Endothelial cell of umbilical vein (primary cell): Measurements from ENCODE around the gene TATDN3. TPM values are rescaled to one million over a fixed set of nuclear protein-coding genes. Genes with fewer than 3 reads are reported as not detected.

Experiments
- BruUV-seq: library from RNA; stranded (reverse); fragments of 400-500 nt; replicated peaks from 2 replicates; lab custom pipeline; 2021; lab: Mats Ljungman, UMichigan
- CTCF ChIA-PET: fragments of 300-600, 350-600 bp; sonication (Branson Sonifier 250); formaldehyde crosslinking; loops from one replicate; lab custom pipeline; 2021; ENCODE audit warnings: antibody characterized with exemption, inconsistent platforms; lab: Charles Lee
- POLR2A ChIA-PET: fragments of 300-600, 350-600 bp; sonication (Branson Sonifier 250); formaldehyde crosslinking; loops from one replicate; lab custom pipeline; 2021; ENCODE audit warnings: antibody characterized with exemption, inconsistent platforms; lab: Charles Lee
- DNase-seq: peaks from one replicate; pipeline ENCODE4 v3.0.0-alpha.2; 2011; ENCODE audit warnings: low read depth, low spot score
- FAIRE-seq: peaks from 2 replicates; lab custom pipeline; 2011; peaks lifted over from hg19 to GRCh38; lab: Jason Lieb, UNC
- H2AFZ ChIP-seq: 2 replicates; pipeline ENCODE4 v1.6.0; 2012; ENCODE audit warnings: low read depth, low read length, control low read depth, inconsistent platforms
- H3K27ac ChIP-seq: 2 replicates; pipeline ENCODE4 v1.5.1; 2011; ENCODE audit warnings: low read depth, mild to moderate bottlenecking, control low read depth, low read length, moderate library complexity; ENCODE audit not compliant: insufficient read depth
- H3K27me3 ChIP-seq, 2 experiments: 2 replicates each; pipeline versions ENCODE4 v1.6.0 to v1.6.1; 2011; ENCODE audit warnings: low read length in 2 of 2, mixed read lengths in 1 of 2; ENCODE audit not compliant: control insufficient read depth in 2 of 2, insufficient read depth in 2 of 2
- H3K36me3 ChIP-seq, 2 experiments: 2 replicates in 1 of 2; 3 replicates in 1 of 2; pipeline ENCODE4 v1.5.1; 2011; ENCODE audit warnings: low read length in 2 of 2, mild to moderate bottlenecking in 1 of 2, moderate library complexity in 1 of 2; ENCODE audit not compliant: control insufficient read depth in 2 of 2, insufficient read depth in 2 of 2; ENCODE audit errors: extremely low read depth in 1 of 2
- H3K4me1 ChIP-seq: 3 replicates; pipeline ENCODE4 v1.5.1; 2011; ENCODE audit warnings: mild to moderate bottlenecking, low read length; ENCODE audit not compliant: control insufficient read depth, insufficient read depth; ENCODE audit errors: extremely low read depth
- H3K4me2 ChIP-seq: 2 replicates; pipeline ENCODE4 v1.6.1; 2011; ENCODE audit warnings: low read length, control low read depth, mixed read lengths; ENCODE audit not compliant: insufficient read depth
- H3K4me3 ChIP-seq, 3 experiments: fragments of 200-600 bp in 1 of 3; sonication (generic), shearing (Covaris generic) in 1 of 3; replicated peaks in 1 of 3; 2 replicates each; pipeline ENCODE4 v1.5.1; 2011 to 2016; ENCODE audit warnings: control low read depth in 3 of 3, low read length in 3 of 3, mild to moderate bottlenecking in 2 of 3, inconsistent platforms in 1 of 3, low read depth in 1 of 3, moderate library complexity in 1 of 3; ENCODE audit not compliant: insufficient read depth in 1 of 3
- H3K79me2 ChIP-seq: 2 replicates; pipeline ENCODE4 v1.6.0; 2012; ENCODE audit warnings: low read length, inconsistent platforms; ENCODE audit not compliant: control insufficient read depth, insufficient read depth
- H3K9ac ChIP-seq: replicated peaks from 2 replicates; pipeline ENCODE3; 2011; ENCODE audit warnings: low read length, control low read depth; ENCODE audit not compliant: insufficient read depth; ENCODE audit errors: extremely low read depth
- H3K9me1 ChIP-seq: replicated peaks from 3 replicates; pipeline ENCODE4 v1.6.0; 2011; ENCODE audit warnings: mild to moderate bottlenecking, low read length; ENCODE audit not compliant: control insufficient read depth, insufficient read depth; ENCODE audit errors: extremely low read depth
- H3K9me3 ChIP-seq: replicated peaks from 2 replicates; pipeline ENCODE4 v1.5.1; 2012; ENCODE audit warnings: low read length, inconsistent platforms; ENCODE audit not compliant: control insufficient read depth, insufficient read depth
- H4K20me1 ChIP-seq: replicated peaks from 2 replicates; pipeline ENCODE3; 2011; ENCODE audit warnings: mild to moderate bottlenecking, low read length; ENCODE audit not compliant: control insufficient read depth, insufficient read depth; ENCODE audit errors: extremely low read depth
- CTCF ChIP-seq, 2 donors: IDR thresholded peaks; 1 replicate in 1 of 2; 2 replicates in 1 of 2; pipeline ENCODE4 v1.5.1; 2011; ENCODE audit warnings: low read length in 2 of 2, mild to moderate bottlenecking in 2 of 2, moderate library complexity in 2 of 2, control low read depth in 1 of 2, inconsistent platforms in 1 of 2, low read depth in 1 of 2; ENCODE audit not compliant: insufficient read depth in 1 of 2; ENCODE audit errors: extremely low read depth in 1 of 2
- EZH2 ChIP-seq: IDR thresholded peaks from 2 replicates; pipeline ENCODE4 v1.6.1; 2012; ENCODE audit warnings: borderline replicate concordance, low read depth, mild to moderate bottlenecking, moderate library complexity, low read length, inconsistent platforms; ENCODE audit not compliant: severe bottlenecking
- FOS ChIP-seq: IDR thresholded peaks from 2 replicates; pipeline ENCODE4 v1.6.1; 2011; ENCODE audit warnings: mild to moderate bottlenecking, low read length, moderate library complexity, borderline replicate concordance; ENCODE audit not compliant: insufficient read depth
- GATA2 ChIP-seq: IDR thresholded peaks from 2 replicates; pipeline ENCODE4 v1.7.0; 2011; ENCODE audit warnings: low read depth, mild to moderate bottlenecking, moderate library complexity, mixed read lengths, low read length; ENCODE audit not compliant: insufficient read length, insufficient read depth
- JUN ChIP-seq: IDR thresholded peaks from 2 replicates; pipeline ENCODE4 v1.6.1; 2011; ENCODE audit warnings: borderline replicate concordance, low read depth; ENCODE audit not compliant: insufficient read length, insufficient read depth
- MAX ChIP-seq: IDR thresholded peaks from 2 replicates; pipeline ENCODE4 v1.6.1; 2011; ENCODE audit not compliant: insufficient read depth, insufficient read length
- MYC ChIP-seq: IDR thresholded peaks from one replicate; pipeline ENCODE4 v1.6.1; 2011; ENCODE audit warnings: mild to moderate bottlenecking, low read depth, low read length
- POLR2A ChIP-seq: IDR thresholded peaks from 2 replicates; pipeline ENCODE4 v1.6.1; 2012; ENCODE audit warnings: low read depth, mild to moderate bottlenecking, control low read depth, low read length
- POLR2AphosphoS5 ChIP-seq: IDR thresholded peaks from 2 replicates; pipeline ENCODE4 v1.6.1; 2012; ENCODE audit warnings: low read depth, mild to moderate bottlenecking, control low read depth, low read length, moderate library complexity; ENCODE audit not compliant: insufficient read depth
- dilution Hi-C: fragments of 300-500 bp; cut with MboI; formaldehyde crosslinking; loops from one replicate; pipeline ENCODE4 v1.15.0; 2019; ENCODE audit warnings: low sequenced_read_pairs; ENCODE audit not compliant: extremely low pct_ligation_motif_present
- intact Hi-C: fragments of 100-400 bp; cut with micrococcal nuclease; formaldehyde crosslinking; loops from one replicate; pipeline ENCODE4 v1.10.0; 2022
- polyA plus RNA-seq, 4 experiments: library from polyadenylated mRNA; depleted of rRNA in 3 of 4; stranded (reverse) in 3 of 4; unstranded in 1 of 4; fragments of >200 nt; gene quantifications; 2 replicates each; pipeline versions ENCODE4 v1.2.1 to v1.2.3, GENCODE V29; 2011 to 2012; ENCODE audit warnings: missing spikeins in 1 of 4
- total RNA-seq: library from RNA; stranded (reverse); gene quantifications from 2 replicates; pipeline ENCODE4 v1.2.3, GENCODE V29; 2021

Gene TATDN3
- total and polyA plus RNA-seq, 2 donors (not counting 3 experiments of a cell fraction or from before 2014, with no cell fraction given) = 4.3 to 8.0 TPM

- no peak for FAIRE-seq
Observed at GRCh38 chr1:212745303-212745702, 46.4 kb upstream of the TATDN3 start.

More at GRCh38 chr1:212745303-212745702, 46.4 kb upstream of the TATDN3 start:
- H3K27ac ChIP-seq = no peak overlapping the region
- intact Hi-C loops = no loop called here
- ChIA-PET POLR2A (interaction anchor here (0.8 kb wide), 1 partner anchor 269 kb away, joined by 3 read pairs; no protein-coding TSS in a partner anchor), CTCF (interaction anchor here (1.0 kb wide), 1 partner anchor 80 kb away, joined by 4 read pairs; no protein-coding TSS in a partner anchor)
- DNase-seq = no peak
- BruUV-seq = no TSS peak
- H3K9me1 ChIP-seq = no peaks in the 10 kb centered on the region
- peaks cover 2% of the 10 kb centered on the region for H4K20me1 ChIP-seq
- no peaks in the 10 kb centered on the region for H3K9me3 ChIP-seq
- H3K36me3 ChIP-seq = no peaks in the 10 kb centered on the region
- H3K4me2 ChIP-seq = no peak overlapping the region
- H3K9ac ChIP-seq = no peak overlapping the region
- no peaks in the 10 kb centered on the region for H3K79me2 ChIP-seq
- H3K27me3 ChIP-seq = no peaks in the 10 kb centered on the region
- H3K4me1 ChIP-seq = no peaks in the 10 kb centered on the region
- dilution Hi-C loops = no loop called here
- TF ChIP-seq MAX (no peak), JUN (no peak), POLR2AphosphoS5 (no peak), POLR2A (no peak), EZH2 (no peak), MYC (no peak), FOS (no peak), GATA2 (no peak), CTCF (IDR thresholded peaks at IDR 0.05; ENCODE audit: extremely low read depth in 1 of 2, insufficient read depth in 1 of 2, low read depth in 1 of 2, low read length in 2 of 2) (no peak)
- no peak overlapping the region for H3K4me3 ChIP-seq
- H2AFZ ChIP-seq = no peak overlapping the region
